RPMI8226 (cell line): ENCODE measurements around the gene FOXO3.

Experiments used
- DNase-seq: peaks from one replicate; pipeline ENCODE4 v3.0.0-alpha.2; 2015

The FOXO3 gene

DNA sequence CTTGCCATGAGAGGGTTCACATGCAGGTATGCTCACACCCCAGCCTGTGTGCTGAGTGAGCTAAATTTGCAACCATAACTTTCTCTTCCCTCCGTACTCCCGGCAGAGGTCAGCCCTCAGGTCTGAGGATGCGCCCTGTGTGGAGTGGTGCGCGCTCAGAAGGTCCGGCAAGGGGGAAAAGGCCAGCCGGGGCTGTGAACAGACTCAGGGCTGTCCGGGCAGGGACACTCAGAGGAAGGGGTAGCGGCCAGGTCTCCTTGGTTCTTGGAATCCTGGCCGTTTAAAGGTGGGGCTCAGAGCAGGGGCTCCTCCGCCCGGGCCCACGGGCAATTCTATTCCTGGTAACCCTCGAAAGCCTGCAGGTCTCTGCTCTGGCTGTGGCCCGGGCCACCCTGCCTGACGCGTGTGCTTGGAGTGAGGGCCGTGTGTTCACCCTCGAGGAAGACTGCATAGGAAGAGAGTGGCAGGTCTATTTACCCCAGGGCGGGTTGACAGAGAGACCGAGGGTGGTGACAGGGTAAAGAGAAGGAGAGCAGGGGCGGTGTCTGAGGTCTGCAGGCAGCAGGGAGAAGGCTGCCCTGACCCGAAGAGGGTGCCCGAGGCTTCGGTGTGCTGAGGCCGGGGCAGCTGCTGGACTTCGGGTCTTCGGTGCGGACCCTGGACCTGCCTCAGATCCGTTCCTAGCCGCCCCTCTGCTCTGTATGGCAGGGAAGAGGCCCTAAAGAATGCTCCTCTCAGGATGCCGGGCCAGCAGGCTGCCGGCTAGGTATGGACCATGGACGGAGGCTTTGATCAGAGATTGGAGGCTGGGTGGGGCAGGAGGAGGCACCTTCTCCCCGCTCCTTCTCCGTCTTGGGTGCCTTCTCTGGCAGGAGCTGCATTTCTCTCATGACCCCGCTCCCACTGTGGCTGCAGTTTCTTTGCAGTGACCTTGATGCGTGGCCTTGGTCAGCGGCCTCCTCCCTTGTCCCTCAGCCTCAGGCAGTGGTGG, 156.4 kb downstream of the FOXO3 start:
- DNase-seq: no peak

DNA sequence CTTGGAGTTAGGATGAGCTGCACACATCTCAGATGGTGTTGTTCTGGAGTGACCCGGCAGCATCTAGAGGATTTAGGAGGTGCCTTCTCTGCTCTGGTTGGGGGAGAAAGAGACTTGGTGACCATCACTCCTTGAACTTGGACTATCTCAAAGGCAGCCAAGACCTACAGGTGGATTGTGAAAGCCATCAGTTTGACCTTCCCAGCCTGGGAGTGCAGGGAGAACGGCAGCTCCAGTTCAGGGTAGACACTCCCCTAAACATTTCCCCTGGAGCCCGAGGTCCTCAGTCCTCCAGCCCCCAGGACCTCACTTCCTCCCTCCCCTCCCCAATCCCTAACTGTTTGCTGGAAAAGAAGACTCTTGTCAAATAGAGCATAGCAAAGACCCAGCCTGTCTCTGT, 158.8 kb downstream of the FOXO3 start:
- no peak for DNase-seq

DNA sequence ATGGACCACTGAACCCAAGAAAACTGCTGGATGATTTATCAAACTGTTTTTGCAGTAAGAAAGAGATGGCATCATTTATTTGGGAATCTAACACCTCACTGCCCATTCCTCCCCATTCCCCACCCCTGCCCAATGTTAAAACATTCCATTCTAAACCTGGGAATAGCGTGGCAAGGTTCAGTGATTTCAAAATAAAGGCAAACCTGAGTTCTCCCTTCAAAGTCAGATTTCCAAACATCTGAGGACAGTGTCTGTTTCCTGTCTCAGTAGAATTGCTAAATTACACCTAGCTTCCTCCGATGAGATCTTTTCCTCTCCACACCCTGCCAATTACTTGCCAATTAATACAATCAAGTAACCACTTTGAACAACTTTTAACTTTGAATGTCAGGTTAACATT, 160.1 kb downstream of the FOXO3 start:
- DNase-seq: no peak

DNA sequence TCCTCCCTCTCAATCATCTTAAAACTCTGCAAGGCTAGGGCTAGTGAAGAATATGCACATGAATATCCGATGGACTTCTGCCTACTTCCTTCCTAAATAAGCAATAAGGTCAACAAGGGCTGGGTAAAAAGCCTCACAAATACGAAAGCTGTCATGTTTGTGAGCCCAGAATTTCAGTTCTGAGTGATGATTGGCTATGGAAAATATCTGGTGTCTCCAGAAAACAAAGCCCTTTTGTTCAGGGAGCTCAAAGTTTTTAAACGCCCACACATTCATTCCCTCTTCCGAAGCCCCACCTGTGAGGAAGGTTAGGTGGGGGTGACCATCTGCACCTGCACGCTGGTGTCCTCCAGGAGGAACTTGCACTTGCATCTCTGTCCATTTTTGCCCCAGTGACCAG, 160.6 kb downstream of the FOXO3 start:
- no peak for DNase-seq

DNA sequence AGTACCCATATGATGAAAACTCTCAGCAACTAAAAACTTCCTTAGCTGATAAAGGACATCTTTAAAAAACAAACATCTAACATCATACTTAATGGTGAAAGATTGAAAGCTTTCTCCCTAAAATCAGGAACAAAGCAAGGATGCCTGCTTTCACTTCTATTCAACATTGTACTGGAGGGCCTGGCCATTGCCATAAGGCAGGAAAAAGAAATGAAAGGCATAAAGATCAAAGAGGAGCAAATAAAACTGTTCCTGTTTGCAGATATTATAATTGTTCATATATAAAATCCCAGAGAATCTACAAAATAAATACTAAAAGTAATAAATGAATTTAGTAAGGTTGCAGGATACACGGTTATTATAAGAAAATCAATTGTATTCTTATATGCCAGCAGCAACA, 162.9 kb downstream of the FOXO3 start:
- no peak for DNase-seq

DNA sequence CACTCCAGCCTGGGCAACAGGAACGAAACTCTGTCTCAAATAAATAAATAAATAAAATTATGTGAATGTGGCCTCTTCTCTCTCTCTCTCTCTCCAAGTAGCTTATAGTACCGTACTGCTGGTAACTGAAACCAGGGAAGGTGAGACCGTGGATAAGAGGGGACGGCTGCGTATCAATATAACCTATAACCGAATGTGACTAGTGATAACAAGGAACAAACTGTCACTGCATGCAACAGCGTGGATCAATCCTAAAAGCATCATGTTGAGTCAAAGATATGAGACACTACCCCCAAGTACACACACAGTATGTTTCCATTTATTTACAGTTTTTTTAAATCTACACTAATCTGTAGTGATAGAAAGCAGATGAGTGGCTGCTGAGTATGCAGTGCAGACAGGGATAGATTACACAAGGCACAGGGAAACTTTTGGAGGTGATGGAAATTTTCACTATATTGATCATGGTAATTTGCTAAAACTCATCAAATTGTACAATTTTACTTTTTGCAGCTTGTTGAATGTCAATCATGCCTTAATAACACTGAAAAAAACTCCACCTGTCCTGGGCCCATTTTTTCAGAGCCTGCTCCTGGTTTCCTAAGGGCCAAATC, 166.1 kb downstream of the FOXO3 start:
- no peak for DNase-seq

DNA sequence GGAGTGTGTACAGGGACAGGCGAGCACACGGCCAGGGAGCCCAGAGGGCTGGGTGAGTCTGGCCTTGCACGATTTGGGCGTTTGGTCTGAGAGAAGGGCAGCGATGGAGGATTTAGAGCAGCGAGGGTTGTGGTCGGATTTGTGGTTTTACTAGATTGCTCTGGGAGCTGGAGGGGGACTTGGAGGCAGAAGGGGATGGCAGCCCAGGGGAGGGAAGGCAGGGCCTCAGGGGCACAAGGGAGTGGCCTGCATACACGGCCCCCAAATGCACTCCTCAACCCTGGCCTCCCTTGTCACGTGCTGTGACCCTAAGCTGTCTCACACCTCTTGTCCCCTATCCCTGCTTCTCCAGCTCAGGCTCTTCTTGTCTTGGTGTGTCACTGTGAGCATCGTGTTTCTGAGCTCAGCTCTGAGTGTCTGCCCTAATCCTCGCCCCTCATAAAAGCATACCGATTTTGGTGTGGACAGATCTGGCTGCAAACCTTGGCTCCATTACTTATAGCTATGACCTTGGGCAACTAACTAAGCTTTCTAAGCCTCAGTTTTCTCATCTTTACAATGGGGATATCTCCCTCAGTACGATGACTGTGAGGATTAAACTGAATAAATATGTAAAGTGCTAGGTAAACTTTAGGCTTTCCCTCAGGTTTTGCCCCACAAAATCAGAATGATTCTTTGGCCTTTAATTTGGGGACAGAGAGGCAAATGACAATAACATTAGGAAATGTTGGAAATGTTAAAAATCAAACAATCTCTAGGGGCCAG, 167.4 kb downstream of the FOXO3 start:
- DNase-seq: no peak

DNA sequence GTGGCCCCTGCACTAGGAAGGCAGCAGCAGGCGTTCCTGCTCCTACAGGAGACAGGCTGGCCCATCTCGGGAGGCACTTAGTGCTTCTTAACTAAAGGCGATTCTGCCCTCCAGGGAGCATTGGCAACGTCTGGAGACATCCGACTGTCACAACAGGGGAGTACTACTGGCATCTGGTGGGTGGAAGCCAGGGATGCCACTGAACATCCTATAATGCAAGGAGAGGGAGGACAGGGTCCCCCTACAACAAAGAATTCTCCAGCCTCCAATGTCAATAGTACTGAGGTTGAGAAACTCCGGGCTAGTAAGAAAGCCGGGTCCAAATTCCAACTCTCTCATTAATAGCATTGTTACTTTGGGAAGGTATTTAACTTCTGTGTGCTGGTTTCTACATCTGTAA, 168.1 kb downstream of the FOXO3 start:
- no peak for DNase-seq

DNA sequence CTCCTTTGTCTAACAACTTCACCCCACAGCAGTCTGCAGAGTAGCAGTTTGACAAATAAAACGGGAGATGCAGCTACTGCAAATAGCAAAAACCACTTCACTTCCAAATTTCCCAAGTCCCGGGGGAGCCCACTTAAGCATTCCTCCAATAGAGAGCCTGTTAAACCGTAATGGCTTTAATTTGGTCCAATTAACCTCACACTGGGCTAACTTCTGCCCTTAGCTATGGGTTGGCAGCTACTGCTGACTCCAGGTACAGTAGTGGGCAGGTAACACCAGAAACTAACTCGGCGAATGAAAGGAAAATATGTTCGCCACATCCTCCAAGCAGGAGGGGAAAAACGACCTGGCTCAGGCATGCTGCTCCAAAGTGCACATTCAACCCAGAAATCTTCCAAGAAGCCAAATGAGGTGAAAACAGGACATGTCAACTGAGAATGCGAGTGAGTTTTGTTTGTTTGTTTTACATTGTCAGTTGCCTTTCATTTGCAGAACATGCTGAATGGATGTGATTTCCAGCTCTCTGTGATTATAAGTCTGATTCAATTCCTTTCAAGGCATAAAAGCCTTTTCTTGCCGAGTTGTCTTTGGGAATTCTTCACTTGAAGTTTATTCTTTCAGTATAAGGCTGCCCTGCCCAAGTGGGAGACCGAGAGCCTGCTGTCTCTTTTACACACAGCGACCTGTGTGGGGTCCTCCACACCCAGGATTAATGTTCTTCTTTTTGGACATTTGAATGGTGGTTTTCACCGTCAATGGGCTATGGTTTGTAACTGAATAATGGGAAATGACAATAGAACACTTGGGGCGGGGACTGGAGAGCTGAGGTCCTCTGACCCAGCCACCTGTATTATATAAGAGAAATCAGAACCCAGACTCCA, 170.2 kb downstream of the FOXO3 start:
- no peak for DNase-seq

DNA sequence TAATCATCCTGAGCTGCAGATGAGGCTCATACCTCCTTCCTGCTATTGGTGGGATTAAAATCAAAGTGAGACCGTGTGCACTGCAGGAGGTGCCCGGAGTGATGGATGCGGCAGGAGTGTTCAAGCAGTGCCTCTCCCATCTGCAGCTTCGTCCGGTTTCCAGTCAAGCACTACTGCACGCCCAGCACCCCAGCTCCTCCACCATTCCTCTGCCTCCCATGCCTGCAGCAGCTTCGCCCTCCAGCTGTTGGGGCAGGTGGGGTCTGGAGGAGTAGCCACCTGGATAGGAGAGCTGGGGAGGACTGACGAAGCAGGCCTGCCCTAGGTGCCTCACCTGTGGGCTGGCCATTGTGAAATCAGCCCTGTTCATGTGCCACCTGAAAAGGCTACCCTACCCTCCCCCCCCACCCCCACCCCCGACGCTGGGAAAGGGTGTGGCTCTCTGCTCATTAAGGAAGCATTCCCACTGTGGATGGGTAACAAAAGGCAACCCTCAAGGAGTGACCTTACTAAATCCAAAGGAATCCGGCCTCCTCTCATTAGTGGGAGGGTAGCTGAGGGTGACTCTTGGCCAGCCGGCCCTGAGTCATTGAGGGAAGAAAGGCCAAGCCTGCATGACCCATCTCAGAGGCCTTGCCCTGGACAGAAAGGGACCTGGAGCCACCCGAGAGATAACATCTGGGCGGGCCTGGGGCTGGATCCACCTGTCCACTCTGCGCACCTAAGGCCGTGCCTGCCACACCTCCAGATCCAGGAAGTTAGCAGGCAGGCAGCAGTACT, 171.6 kb downstream of the FOXO3 start:
- no peak for DNase-seq

DNA sequence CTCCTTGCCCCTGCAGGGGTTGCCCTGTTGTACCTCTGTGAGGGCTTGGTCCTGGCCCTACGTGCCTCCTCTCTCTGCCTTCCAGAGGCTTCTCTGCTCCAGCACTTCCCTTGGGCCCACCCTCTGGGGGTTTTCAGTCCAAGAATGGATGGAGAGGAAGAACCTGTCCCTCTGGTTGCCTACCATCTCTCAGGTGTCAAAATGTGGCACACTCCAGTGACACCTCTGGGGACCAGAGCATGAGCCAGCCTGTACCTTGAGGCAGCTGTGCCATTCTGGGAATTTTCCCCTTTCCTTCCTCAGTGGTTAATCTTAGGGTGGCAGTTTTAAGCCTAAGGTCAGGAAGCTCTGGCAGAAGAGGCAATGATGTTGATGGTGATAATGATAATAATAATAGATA, 172.3 kb downstream of the FOXO3 start:
- DNase-seq: no peak

DNA sequence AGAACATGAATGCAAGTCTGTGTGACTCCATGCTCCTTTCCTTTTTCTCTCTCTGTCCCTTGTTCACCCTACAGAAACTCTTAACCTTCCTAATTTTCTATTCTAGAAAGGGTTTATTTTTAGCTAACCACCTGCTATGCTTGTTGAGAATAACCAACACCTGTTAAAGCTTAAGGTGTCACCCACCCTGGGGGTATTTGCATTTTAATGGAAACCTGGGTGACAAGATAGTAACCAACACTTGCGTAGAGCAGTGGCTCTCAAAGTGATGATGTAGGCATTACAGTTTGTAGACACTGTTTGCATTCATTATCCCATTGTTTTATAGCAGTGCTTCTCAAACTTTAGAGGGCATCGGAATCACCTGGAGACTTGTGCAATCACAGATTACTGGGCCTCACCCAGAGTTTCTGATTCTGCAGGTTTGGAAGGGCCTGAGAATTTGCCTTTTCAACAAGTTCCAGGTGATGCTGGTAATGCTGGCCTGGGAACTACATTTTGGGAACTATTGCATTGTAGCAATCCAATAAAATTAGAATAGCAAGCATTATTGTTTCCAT, 173.1 kb downstream of the FOXO3 start:
- peak; percentile 87 for DNase-seq
